Activated CD8-positive, alpha-beta T cell treated with anti-CD3 and anti-CD28 coated beads for 36 hours (primary cell): ENCODE measurements around the gene TREML1. TPM values are rescaled to one million over a fixed set of nuclear protein-coding genes. Genes with fewer than 3 reads are reported as not detected.

Experiments
- ATAC-seq: fragments of 200-7000 bp; cut with Tn5 transposase; one replicate; pipeline ENCODE4 v1.10.0; 2021; ENCODE audit warnings: mild to moderate bottlenecking, moderate library complexity
- CTCF ChIA-PET: fragments of 350-600 bp; sonication (Branson Sonifier 250); formaldehyde crosslinking; loops from one replicate; lab custom pipeline; 2021; ENCODE audit warnings: antibody characterized with exemption; lab: Charles Lee
- POLR2A ChIA-PET: fragments of 350-600 bp; sonication (Branson Sonifier 250); formaldehyde crosslinking; loops from one replicate; lab custom pipeline; 2021; ENCODE audit warnings: antibody characterized with exemption; lab: Charles Lee
- DNase-seq: peaks from one replicate; pipeline ENCODE4 v3.0.0-alpha.2; 2020
- H3K27ac Mint-ChIP-seq: one replicate; pipeline ENCODE4 v1.8.0; 2021; ENCODE audit warnings: mild to moderate bottlenecking, mixed read lengths
- H3K27me3 Mint-ChIP-seq: one replicate; pipeline ENCODE4 v1.8.0; 2021; ENCODE audit warnings: mixed read lengths
- H3K36me3 Mint-ChIP-seq: one replicate; pipeline ENCODE4 v1.8.0; 2021; ENCODE audit warnings: low read depth, mixed read lengths
- H3K4me1 Mint-ChIP-seq: one replicate; pipeline ENCODE4 v1.8.0; 2021; ENCODE audit warnings: low read depth, mixed read lengths
- H3K4me3 Mint-ChIP-seq: one replicate; pipeline ENCODE4 v1.8.0; 2021; ENCODE audit warnings: mild to moderate bottlenecking, moderate library complexity, mixed read lengths
- H3K9me3 Mint-ChIP-seq: one replicate; pipeline ENCODE4 v1.8.0; 2021; ENCODE audit warnings: mixed read lengths
- intact Hi-C: fragments of 100-400 bp; cut with micrococcal nuclease; formaldehyde crosslinking; loops from one replicate; pipeline ENCODE4 v1.10.0; 2022
- total RNA-seq, 2 experiments: library from RNA; stranded (reverse); gene quantifications; one replicate each; pipeline ENCODE4 v1.2.3, GENCODE V29; 2021
- TF ChIP-seq, protein P1 (sequence below): fragments of 200-600 bp; IDR thresholded peaks from one replicate; pipeline ENCODE4 v1.8.0; 2022; ENCODE audit warnings: antibody characterized with exemption, mild to moderate bottlenecking

Gene TREML1
- total RNA-seq, 2 experiments from 2014 or later: not detected

DNA sequence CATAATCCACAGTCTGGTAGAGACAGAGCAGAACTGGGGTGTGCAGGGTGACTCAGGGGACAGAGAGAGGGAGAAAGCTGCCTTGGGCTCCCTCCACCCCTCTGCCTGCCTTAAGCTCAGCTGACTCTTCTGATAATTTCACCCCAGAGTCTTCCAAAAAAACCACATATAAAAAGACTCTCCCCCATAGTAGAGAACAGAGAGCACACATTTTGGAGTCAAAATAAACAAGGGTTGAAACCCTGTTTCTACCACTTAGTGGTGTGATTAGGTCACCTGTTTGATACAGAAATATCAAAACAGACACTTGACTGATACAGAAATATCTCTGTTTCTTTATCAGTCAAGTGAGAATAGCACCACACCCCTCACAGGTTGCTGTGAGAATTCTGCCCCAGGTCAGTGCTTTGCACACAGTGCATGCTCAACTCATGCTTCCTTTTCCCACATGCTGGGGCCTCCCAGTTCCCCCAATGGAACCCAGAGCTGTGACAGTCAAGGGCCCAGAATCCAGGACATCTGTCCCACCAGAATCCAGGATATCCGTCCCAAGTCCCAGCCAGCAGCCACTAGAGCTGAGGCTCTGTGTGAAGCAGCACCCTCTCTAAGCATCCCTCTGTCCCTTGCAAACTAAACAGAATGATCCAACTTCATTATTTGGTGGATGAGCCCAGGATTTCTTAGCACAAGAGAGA is 45.6 kb upstream of the TREML1 start:
- no peaks in the 10 kb centered on the region for H3K9me3 Mint-ChIP-seq
- intact Hi-C loops: no loop called here
- H3K36me3 Mint-ChIP-seq: no peaks in the 10 kb centered on the region
- POLR2A ChIA-PET: interaction anchor here (1.6 kb wide), 2 partner anchors 11 to 133 kb away, joined by 6 read pairs; no protein-coding TSS in a partner anchor
- no peaks in the 10 kb centered on the region for H3K27me3 Mint-ChIP-seq
- H3K27ac Mint-ChIP-seq: peak overlapping the region; percentile 95
- ATAC-seq: peak; percentile 65
- CTCF ChIA-PET: interaction anchor here (0.8 to 3.1 kb wide), 3 partner anchors 9 to 19 kb away, joined by 3 to 18 read pairs (median 5); no protein-coding TSS in a partner anchor
- H3K4me3 Mint-ChIP-seq: peak overlapping the region; percentile 74
- TF ChIP-seq, protein P1, sequence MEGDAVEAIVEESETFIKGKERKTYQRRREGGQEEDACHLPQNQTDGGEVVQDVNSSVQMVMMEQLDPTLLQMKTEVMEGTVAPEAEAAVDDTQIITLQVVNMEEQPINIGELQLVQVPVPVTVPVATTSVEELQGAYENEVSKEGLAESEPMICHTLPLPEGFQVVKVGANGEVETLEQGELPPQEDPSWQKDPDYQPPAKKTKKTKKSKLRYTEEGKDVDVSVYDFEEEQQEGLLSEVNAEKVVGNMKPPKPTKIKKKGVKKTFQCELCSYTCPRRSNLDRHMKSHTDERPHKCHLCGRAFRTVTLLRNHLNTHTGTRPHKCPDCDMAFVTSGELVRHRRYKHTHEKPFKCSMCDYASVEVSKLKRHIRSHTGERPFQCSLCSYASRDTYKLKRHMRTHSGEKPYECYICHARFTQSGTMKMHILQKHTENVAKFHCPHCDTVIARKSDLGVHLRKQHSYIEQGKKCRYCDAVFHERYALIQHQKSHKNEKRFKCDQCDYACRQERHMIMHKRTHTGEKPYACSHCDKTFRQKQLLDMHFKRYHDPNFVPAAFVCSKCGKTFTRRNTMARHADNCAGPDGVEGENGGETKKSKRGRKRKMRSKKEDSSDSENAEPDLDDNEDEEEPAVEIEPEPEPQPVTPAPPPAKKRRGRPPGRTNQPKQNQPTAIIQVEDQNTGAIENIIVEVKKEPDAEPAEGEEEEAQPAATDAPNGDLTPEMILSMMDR: no peak
- DNase-seq: peak; percentile 54
- peaks cover 49% of the 10 kb centered on the region for H3K4me1 Mint-ChIP-seq

DNA sequence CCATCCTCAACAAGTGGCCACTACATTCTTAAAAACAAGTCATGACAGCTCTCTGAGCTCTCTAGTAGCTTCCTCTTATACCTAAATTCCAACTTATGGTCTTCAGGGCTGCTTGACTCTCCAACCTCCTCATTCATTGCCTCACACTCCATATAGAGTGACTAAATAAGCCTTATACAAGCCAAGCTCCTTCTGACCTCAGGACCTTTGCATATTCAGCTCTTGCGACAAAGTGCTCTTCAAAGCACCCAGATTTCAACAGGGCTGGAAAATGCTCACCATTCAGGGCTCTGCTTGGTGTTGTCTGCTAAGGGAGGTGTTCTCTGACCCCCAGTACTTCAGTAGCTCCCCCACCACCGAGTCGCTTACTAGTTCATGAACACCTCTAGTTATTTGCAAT is 43.1 kb upstream of the TREML1 start:
- no peak overlapping the region for H3K4me3 Mint-ChIP-seq
- TF ChIP-seq, protein P1: no peak
- H3K9me3 Mint-ChIP-seq: no peaks in the 10 kb centered on the region
- no peak for ATAC-seq
- no peak overlapping the region for H3K27ac Mint-ChIP-seq
- POLR2A ChIA-PET: interaction anchor here (1.1 kb wide), 2 partner anchors 9 to 14 kb away, joined by 3 to 5 read pairs; no protein-coding TSS in a partner anchor
- H3K36me3 Mint-ChIP-seq: peaks cover 3% of the 10 kb centered on the region
- intact Hi-C loops: no loop called here
- H3K27me3 Mint-ChIP-seq: no peaks in the 10 kb centered on the region
- no peak for DNase-seq
- CTCF ChIA-PET: interaction anchor here (1.2 to 2.9 kb wide), 8 partner anchors 9 to 122 kb away, joined by 3 to 13 read pairs (median 4); no protein-coding TSS in a partner anchor
- H3K4me1 Mint-ChIP-seq: peaks cover 51% of the 10 kb centered on the region

DNA sequence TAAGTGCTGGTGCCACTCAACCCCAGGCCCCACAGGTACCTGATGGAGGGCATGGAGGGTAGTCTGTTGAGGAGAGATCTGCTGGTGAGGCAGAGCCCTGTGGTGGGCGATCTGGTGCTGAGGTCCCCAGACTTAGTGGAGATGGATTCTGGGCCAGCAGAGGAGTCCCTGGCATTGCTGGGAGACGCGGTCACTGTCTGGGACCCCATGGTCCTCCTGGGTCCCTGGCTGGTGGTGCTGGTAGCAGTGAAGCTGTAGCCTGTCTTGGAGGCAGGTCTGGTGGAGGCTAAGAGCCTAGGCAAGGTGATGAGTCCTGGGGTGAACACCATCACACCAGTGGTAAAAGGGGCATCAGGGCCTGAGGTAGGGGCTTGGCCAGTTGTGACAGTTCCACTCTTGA is 40.2 kb upstream of the TREML1 start:
- no peak for DNase-seq
- ATAC-seq: no peak
- Mint-ChIP-seq H3K9me3 (peaks cover 9% of the 10 kb centered on the region), H3K27me3 (no peaks in the 10 kb centered on the region), H3K4me1 (peaks cover 23% of the 10 kb centered on the region), H3K36me3 (peaks cover 10% of the 10 kb centered on the region), H3K4me3 (no peak overlapping the region), H3K27ac (no peak overlapping the region)
- ChIA-PET POLR2A (no interaction called here), CTCF (no interaction called here)
- TF ChIP-seq, protein P1: no peak
- intact Hi-C loops: no loop called here

DNA sequence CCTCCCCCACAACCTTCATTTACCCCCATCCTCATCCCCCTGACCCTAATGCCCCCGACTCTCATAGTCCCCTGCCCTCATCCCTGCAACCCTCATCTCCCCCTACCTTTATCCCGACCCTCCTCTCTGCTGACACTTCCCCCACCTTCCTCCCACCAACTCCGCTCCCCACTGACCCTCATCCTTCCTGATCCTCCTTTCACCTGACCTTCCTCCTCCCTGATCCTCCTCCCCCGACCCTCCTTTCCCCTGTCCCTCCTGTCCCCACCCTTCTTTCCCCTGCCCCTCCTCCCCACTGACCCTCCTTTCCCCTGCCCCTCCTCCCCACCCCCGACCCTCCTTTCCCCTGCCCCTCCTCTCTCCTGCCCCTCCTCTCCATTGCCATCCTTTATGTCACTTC is 39.7 kb upstream of the TREML1 start:
- POLR2A ChIA-PET: no interaction called here
- CTCF ChIA-PET: no interaction called here
- H3K4me1 Mint-ChIP-seq: peaks cover 20% of the 10 kb centered on the region
- peaks cover 12% of the 10 kb centered on the region for H3K9me3 Mint-ChIP-seq
- H3K27me3 Mint-ChIP-seq: no peaks in the 10 kb centered on the region
- H3K36me3 Mint-ChIP-seq: peaks cover 11% of the 10 kb centered on the region
- TF ChIP-seq, protein P1: no peak
- ATAC-seq (no peak), DNase-seq (no peak)
- intact Hi-C loops: no loop called here
- no peak overlapping the region for H3K27ac Mint-ChIP-seq
- no peak overlapping the region for H3K4me3 Mint-ChIP-seq

DNA sequence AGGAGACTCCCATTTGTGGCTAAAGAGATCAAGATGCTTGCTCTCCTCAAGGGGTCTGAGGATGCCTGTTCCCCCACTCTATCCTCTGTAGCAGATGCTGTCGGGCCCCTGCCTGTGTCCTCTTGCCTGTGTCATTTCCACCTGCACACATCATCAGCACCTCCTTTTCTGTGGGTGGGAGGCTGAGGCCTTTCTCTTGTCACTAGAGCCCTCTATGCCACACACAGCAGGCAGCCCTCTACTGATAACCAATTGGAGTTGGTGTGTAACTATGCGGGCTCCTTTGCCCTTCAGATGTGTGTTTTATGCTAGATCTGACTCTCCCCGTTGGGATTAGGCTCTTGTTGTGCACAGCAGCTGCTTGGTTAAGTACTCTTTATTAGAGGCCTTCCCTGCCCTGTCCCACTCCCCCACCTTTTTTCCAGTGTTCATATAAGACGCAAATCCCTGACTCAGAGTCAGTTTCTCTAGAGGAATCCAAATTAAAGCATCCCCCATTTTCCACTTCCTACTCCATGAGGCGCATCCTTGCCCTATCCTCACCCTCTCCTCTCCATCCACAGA is 39.1 kb upstream of the TREML1 start:
- CTCF ChIA-PET: interaction anchor here (1.4 kb wide), 1 partner anchor 17 kb away, joined by 6 read pairs; no protein-coding TSS in a partner anchor
- Mint-ChIP-seq H3K4me3 (no peak overlapping the region), H3K27ac (peak overlapping the region; percentile 1), H3K36me3 (peaks cover 11% of the 10 kb centered on the region), H3K27me3 (no peaks in the 10 kb centered on the region), H3K4me1 (peaks cover 22% of the 10 kb centered on the region), H3K9me3 (peaks cover 12% of the 10 kb centered on the region)
- TF ChIP-seq, protein P1: no peak
- DNase-seq (peak; percentile 28), ATAC-seq (peak; percentile 60)
- intact Hi-C loops: no loop called here
- POLR2A ChIA-PET: no interaction called here
